Natural killer cell (primary cell): ENCODE data around the gene CMC2. TPM values are rescaled to one million over a fixed set of nuclear protein-coding genes. Genes with fewer than 3 reads are reported as not detected.
A peak's percentile ranks its signal among the peaks of the same experiment; 100 is the strongest.

Experiments used
- ATAC-seq, 3 donors: fragments of 150-1000 bp in 2 of 3; fragments of 200-7000 bp in 1 of 3; cut with Tn5 transposase; 1 replicate in 1 of 3; 2 replicates in 2 of 3; pipeline ENCODE4 v1.10.0; 2021; ENCODE audit warnings: mild to moderate bottlenecking in 2 of 3, moderate library complexity in 2 of 3
- DNase-seq, 2 donors: peaks; one replicate each; pipeline versions ENCODE4 v3.0.0 to v3.0.0-alpha.2; 2013 to 2021; ENCODE audit warnings: mixed read lengths in 1 of 2
- H3K27ac ChIP-seq: one replicate; pipeline ENCODE4 v1.5.1; 2013; ENCODE audit warnings: mild to moderate bottlenecking, low read length
- H3K27me3 ChIP-seq: one replicate; pipeline ENCODE4 v1.6.1; 2013; ENCODE audit warnings: low read length; ENCODE audit not compliant: control insufficient read depth, insufficient read depth
- H3K36me3 ChIP-seq: one replicate; pipeline ENCODE4 v1.6.1; 2013; ENCODE audit warnings: low read length; ENCODE audit not compliant: control insufficient read depth, insufficient read depth
- H3K4me1 ChIP-seq: one replicate; pipeline ENCODE4 v1.6.1; 2013; ENCODE audit warnings: low read length; ENCODE audit not compliant: control insufficient read depth, insufficient read depth
- H3K4me3 ChIP-seq: one replicate; pipeline ENCODE4 v1.5.1; 2013; ENCODE audit warnings: low read length
- H3K9me3 ChIP-seq: one replicate; pipeline ENCODE4 v1.6.1; 2013; ENCODE audit warnings: low read length; ENCODE audit not compliant: control insufficient read depth, insufficient read depth
- H3K27ac Mint-ChIP-seq, 2 donors: one replicate each; pipeline ENCODE4 v1.8.0; 2022; ENCODE audit warnings: mild to moderate bottlenecking in 2 of 2, mixed read lengths in 2 of 2, moderate library complexity in 1 of 2
- H3K27me3 Mint-ChIP-seq, 2 donors: one replicate each; pipeline ENCODE4 v1.8.0; 2022; ENCODE audit warnings: low read depth in 2 of 2, mixed read lengths in 2 of 2
- H3K36me3 Mint-ChIP-seq: one replicate; pipeline ENCODE4 v1.8.0; 2022; ENCODE audit warnings: mixed read lengths
- H3K4me1 Mint-ChIP-seq, 2 donors: one replicate each; pipeline ENCODE4 v1.8.0; 2022; ENCODE audit warnings: mixed read lengths in 2 of 2
- H3K4me3 Mint-ChIP-seq: one replicate; pipeline ENCODE4 v1.8.0; 2022; ENCODE audit warnings: mild to moderate bottlenecking, moderate library complexity, mixed read lengths
- H3K9me3 Mint-ChIP-seq, 2 donors: one replicate each; pipeline ENCODE4 v1.8.0; 2022; ENCODE audit warnings: mixed read lengths in 2 of 2
- CTCF ChIP-seq: fragments of 200-600 bp; IDR thresholded peaks from one replicate; pipeline ENCODE4 v1.8.0; 2022; ENCODE audit warnings: antibody characterized with exemption
- WGBS: methylation state at CpG from one replicate; pipeline ENCODE4 v1.1.7; 2013; ENCODE audit warnings: missing lambda C conversion rate; ENCODE audit not compliant: insufficient coverage; 5-methylcytosine and 5-hydroxymethylcytosine counted together
- intact Hi-C: fragments of 100-400 bp; cut with micrococcal nuclease; formaldehyde crosslinking; loops from one replicate; pipeline ENCODE4 v1.14.2; 2022
- total RNA-seq, 4 donors: library from RNA; stranded (reverse); fragments of 120-200 nt in 1 of 4; gene quantifications; one replicate each; pipeline versions ENCODE4 v1.2.3 to v1.2.4, GENCODE V29; 2013 to 2022

CMC2 gene
- 10 to 100 TPM; 52.3 to 63.5 (median 63.2) TPM for total RNA-seq
- 47.2 TPM for total RNA-seq (2013)

- H3K9me3 Mint-ChIP-seq = no peaks in the 10 kb centered on the region
- peak within 1 kb of the TSS; percentile 97 to 99 for H3K27ac Mint-ChIP-seq
- H3K9me3 ChIP-seq = no peaks in the 10 kb centered on the region
- intact Hi-C loops = loop anchor here (1.0 to 5.0 kb wide), 2 partner anchors 69 to 90 kb away; partner anchors contain the start of gene GCSH
- H3K4me3 ChIP-seq = peak within 1 kb of the TSS; percentile 74
- peaks cover 35 to 36% of the 10 kb centered on the region in 2 donors for H3K4me1 Mint-ChIP-seq
- H3K4me1 ChIP-seq = peaks cover 32% of the 10 kb centered on the region
- peak; percentile 78 to 91 (median 79) for ATAC-seq
- H3K27ac ChIP-seq = peak within 1 kb of the TSS; percentile 99
- DNase-seq = peak; percentile 99
- under 1% methylated on average over 75 of the region's 75 CpGs for WGBS
- no peaks in the 10 kb centered on the region for H3K27me3 Mint-ChIP-seq
- H3K4me3 Mint-ChIP-seq = peak within 1 kb of the TSS; percentile 99
- H3K36me3 Mint-ChIP-seq = no peaks in the 10 kb centered on the region
- TF ChIP-seq CTCF = no peak
- H3K27me3 ChIP-seq = no peaks in the 10 kb centered on the region
- no peaks in the 10 kb centered on the region for H3K36me3 ChIP-seq
Measured at GRCh38 chr16:81006813-81007695, at the start of gene CMC2, which contains the start of gene CENPN. Gene CMC2 (minus strand): TSS chr16:81006885. CDS start chr16:80997394, 9,491 bp downstream. Gene CENPN (plus strand): TSS chr16:81007214. CDS start chr16:81011940, 4,726 bp downstream.

- Histone ChIP-seq H3K27me3 (no peaks in the 10 kb centered on the region), H3K4me1 (no peaks in the 10 kb centered on the region), H3K27ac (no peak overlapping the region), H3K36me3 (no peaks in the 10 kb centered on the region), H3K9me3 (peaks cover 5% of the 10 kb centered on the region), H3K4me3 (no peak overlapping the region)
- no peak for TF ChIP-seq CTCF
- Mint-ChIP-seq H3K4me1 (no peaks in the 10 kb centered on the region), H3K27ac (no peak overlapping the region), H3K9me3 (peaks cover 4 to 10% of the 10 kb centered on the region in 2 donors), H3K4me3 (no peak overlapping the region), H3K27me3 (peaks cover 0 to 4% of the 10 kb centered on the region in 2 donors), H3K36me3 (peaks cover 18% of the 10 kb centered on the region)
- ATAC-seq (no peak), DNase-seq (no peak)
- WGBS = 90% methylated on average over 11 of the region's 11 CpGs
- intact Hi-C loops = no loop called here
Measured at GRCh38 chr16:81053761-81054160, 47.1 kb upstream of the CMC2 start.

- no peak for ATAC-seq
- no peak for DNase-seq
- H3K4me1 Mint-ChIP-seq = peaks cover 9 to 11% of the 10 kb centered on the region in 2 donors
- H3K4me3 Mint-ChIP-seq = no peak overlapping the region
- H3K27ac ChIP-seq = no peak overlapping the region
- no peaks in the 10 kb centered on the region for H3K4me1 ChIP-seq
- H3K4me3 ChIP-seq = no peak overlapping the region
- intact Hi-C loops = no loop called here
- H3K27ac Mint-ChIP-seq = peak overlapping the region in 1 of 2 donors; percentile 20
- H3K36me3 ChIP-seq = peaks cover 41% of the 10 kb centered on the region
- no peaks in the 10 kb centered on the region for H3K27me3 Mint-ChIP-seq
- no peak for TF ChIP-seq CTCF
- whole genome bisulfite sequencing = 100% methylated on average over 2 of the region's 2 CpGs
- no peaks in the 10 kb centered on the region for H3K27me3 ChIP-seq
- H3K9me3 Mint-ChIP-seq = no peaks in the 10 kb centered on the region
- no peaks in the 10 kb centered on the region for H3K9me3 ChIP-seq
- peaks cover 22% of the 10 kb centered on the region for H3K36me3 Mint-ChIP-seq
Measured at GRCh38 chr16:81042821-81043220, 36.1 kb upstream of the CMC2 start.
